Fibroblast of lung (primary cell): ENCODE measurements around the gene RNF123. TPM values are rescaled to one million over a fixed set of nuclear protein-coding genes. Genes with fewer than 3 reads are reported as not detected.
A peak's percentile ranks its signal among the peaks of the same experiment; 100 is the strongest.

Experiments
- DNase-seq, 2 donors: peaks; one replicate each; pipeline versions ENCODE4 v3.0.0 to v3.0.0-alpha.2; 2010; ENCODE audit warnings: low read depth in 2 of 2
- H2AFZ ChIP-seq: 2 replicates; pipeline ENCODE4 v1.5.1; 2012; ENCODE audit warnings: low read length, control low read depth, inconsistent platforms
- H3K27ac ChIP-seq: 2 replicates; pipeline ENCODE4 v1.5.1; 2011; ENCODE audit warnings: low read length, control low read depth; ENCODE audit not compliant: insufficient read depth
- H3K27me3 ChIP-seq: 2 replicates; pipeline ENCODE4 v1.5.1; 2011; ENCODE audit warnings: mild to moderate bottlenecking, low read length; ENCODE audit not compliant: control insufficient read depth, insufficient read depth
- H3K36me3 ChIP-seq: 2 replicates; pipeline ENCODE4 v1.5.1; 2011; ENCODE audit warnings: low read length; ENCODE audit not compliant: control insufficient read depth, insufficient read depth
- H3K4me1 ChIP-seq: 2 replicates; pipeline ENCODE4 v1.5.1; 2011; ENCODE audit warnings: low read length; ENCODE audit not compliant: control insufficient read depth, insufficient read depth; ENCODE audit errors: extremely low read depth
- H3K4me2 ChIP-seq: 2 replicates; pipeline ENCODE4 v1.5.1; 2011; ENCODE audit warnings: low read length, control low read depth; ENCODE audit not compliant: insufficient read depth; ENCODE audit errors: extremely low read depth
- H3K4me3 ChIP-seq, 4 experiments: fragments of 200-600 bp in 1 of 4; sonication (generic) in 1 of 4; replicated peaks in 1 of 4; 2 replicates each; pipeline ENCODE4 v1.5.1; 2011 to 2016; ENCODE audit warnings: low read length in 4 of 4, low read depth in 3 of 4, mild to moderate bottlenecking in 3 of 4, control low read depth in 2 of 4, inconsistent platforms in 1 of 4, mixed read lengths in 1 of 4; ENCODE audit not compliant: insufficient read depth in 1 of 4; ENCODE audit errors: control extremely low read depth in 1 of 4
- H3K79me2 ChIP-seq: 2 replicates; pipeline ENCODE4 v1.5.1; 2012; ENCODE audit warnings: mild to moderate bottlenecking, low read length, inconsistent platforms; ENCODE audit not compliant: control insufficient read depth, insufficient read depth
- H3K9ac ChIP-seq: 2 replicates; pipeline ENCODE4 v1.5.1; 2011; ENCODE audit warnings: mild to moderate bottlenecking, low read length, control low read depth; ENCODE audit not compliant: insufficient read depth
- H3K9me3 ChIP-seq: 2 replicates; pipeline ENCODE4 v1.5.1; 2012; ENCODE audit warnings: low read depth, low read length; ENCODE audit not compliant: control insufficient read depth, insufficient read depth
- H4K20me1 ChIP-seq: 2 replicates; pipeline ENCODE4 v1.5.1; 2011; ENCODE audit warnings: low read length; ENCODE audit not compliant: control insufficient read depth, insufficient read depth; ENCODE audit errors: extremely low read depth
- CTCF ChIP-seq, 2 donors: IDR thresholded peaks in 1 of 2; conservative IDR thresholded peaks in 1 of 2; 1 replicate in 1 of 2; 2 replicates in 1 of 2; pipeline ENCODE4 v1.5.1; 2011 to 2012; ENCODE audit warnings: low read length in 2 of 2, control low read depth in 1 of 2, inconsistent platforms in 1 of 2, low read depth in 1 of 2, mild to moderate bottlenecking in 1 of 2
- EZH2 ChIP-seq: IDR thresholded peaks from 2 replicates; pipeline ENCODE4 v1.5.1; 2012; ENCODE audit warnings: low read length, control low read depth, mild to moderate bottlenecking; ENCODE audit errors: missing control alignments
- polyA plus RNA-seq, 2 donors: library from polyadenylated mRNA; depleted of rRNA in 1 of 2; stranded (reverse) in 1 of 2; unstranded in 1 of 2; fragments of >200 nt; gene quantifications; 2 replicates each; pipeline ENCODE4 v1.2.1, GENCODE V29; 2011 to 2012; ENCODE audit warnings: missing spikeins in 1 of 2
- total RNA-seq: library from RNA; depleted of rRNA; stranded (reverse); fragments of >200 nt; gene quantifications from 2 replicates; pipeline ENCODE4 v1.2.1, GENCODE V29; 2014

RNF123 gene
- total and polyA plus RNA-seq, 2 donors (not counting 1 experiment from before 2014, with no cell fraction given) = 16.5 to 27.1 TPM

- H3K9me3 ChIP-seq = no peaks in the 10 kb centered on the region
- H3K4me3 ChIP-seq = no peak overlapping the region
- no peak overlapping the region for H3K4me2 ChIP-seq
- H3K9ac ChIP-seq = no peak overlapping the region
- H3K36me3 ChIP-seq = peaks cover 10% of the 10 kb centered on the region
- no peaks in the 10 kb centered on the region for H3K79me2 ChIP-seq
- no peaks in the 10 kb centered on the region for H3K27me3 ChIP-seq
- H3K4me1 ChIP-seq = no peaks in the 10 kb centered on the region
- no peak for TF ChIP-seq EZH2
- TF ChIP-seq CTCF (conservative IDR thresholded peaks at IDR 0.05 in 1 of 2, IDR thresholded peaks at IDR 0.05 in 1 of 2; ENCODE audit: low read depth in 1 of 2, low read length in 2 of 2) = peak; percentile 46 to 53
- peaks cover 2% of the 10 kb centered on the region for H4K20me1 ChIP-seq
- H3K27ac ChIP-seq = no peak overlapping the region
- H2AFZ ChIP-seq = no peak overlapping the region
- no peak for DNase-seq
Measured at GRCh38 chr3:49701388-49702077, 12.2 kb downstream of the RNF123 start.

GRCh38 chr3:49702672-49703071, 13.3 kb downstream of the RNF123 start:
- no peak overlapping the region for H3K9ac ChIP-seq
- H3K36me3 ChIP-seq = peaks cover 9% of the 10 kb centered on the region
- no peaks in the 10 kb centered on the region for H3K4me1 ChIP-seq
- no peak for TF ChIP-seq CTCF (conservative IDR thresholded peaks at IDR 0.05 in 1 of 2, IDR thresholded peaks at IDR 0.05 in 1 of 2; ENCODE audit: low read depth in 1 of 2, low read length in 2 of 2)
- TF ChIP-seq EZH2 = no peak
- no peak overlapping the region for H3K4me2 ChIP-seq
- no peak overlapping the region for H3K4me3 ChIP-seq
- no peaks in the 10 kb centered on the region for H3K27me3 ChIP-seq
- H3K27ac ChIP-seq = no peak overlapping the region
- no peak for DNase-seq
- peaks cover 2% of the 10 kb centered on the region for H4K20me1 ChIP-seq
- no peaks in the 10 kb centered on the region for H3K9me3 ChIP-seq
- no peaks in the 10 kb centered on the region for H3K79me2 ChIP-seq
- H2AFZ ChIP-seq = no peak overlapping the region

GRCh38 chr3:49703443-49703927, 14.1 kb downstream of the RNF123 start:
- no peak overlapping the region for H3K27ac ChIP-seq
- peak; percentile 78 to 88 for TF ChIP-seq CTCF (conservative IDR thresholded peaks at IDR 0.05 in 1 of 2, IDR thresholded peaks at IDR 0.05 in 1 of 2; ENCODE audit: low read depth in 1 of 2, low read length in 2 of 2)
- TF ChIP-seq EZH2 = no peak
- H3K4me1 ChIP-seq = no peaks in the 10 kb centered on the region
- H2AFZ ChIP-seq = no peak overlapping the region
- H3K9ac ChIP-seq = no peak overlapping the region
- no peaks in the 10 kb centered on the region for H3K9me3 ChIP-seq
- peaks cover 7% of the 10 kb centered on the region for H3K36me3 ChIP-seq
- H3K4me3 ChIP-seq = no peak overlapping the region
- H4K20me1 ChIP-seq = peaks cover 2% of the 10 kb centered on the region
- H3K27me3 ChIP-seq = no peaks in the 10 kb centered on the region
- no peak overlapping the region for H3K4me2 ChIP-seq
- DNase-seq = peak; percentile 46 to 61
- H3K79me2 ChIP-seq = no peaks in the 10 kb centered on the region
